ENCODE data around the gene DAAM1.
A peak's percentile ranks its signal among the peaks of the same experiment; 100 is the strongest.

DAAM1 gene

GRCh38 chr14:59228421-59228820 is 40.0 kb downstream of the DAAM1 start:
- no peak for DNase-seq

GRCh38 chr14:59229653-59230406 is 41.4 kb downstream of the DAAM1 start:
- DNase-seq: no peak

GRCh38 chr14:59236195-59236594 is 47.7 kb downstream of the DAAM1 start:
- DNase-seq: no peak

GRCh38 chr14:59238216-59238615 is 49.7 kb downstream of the DAAM1 start:
- no peak for DNase-seq

- DNase-seq: no peak
These were observed 50.6 kb downstream of the DAAM1 start for GRCh38 chr14:59239022-59239421.

GRCh38 chr14:59240356-59240755 is 51.9 kb downstream of the DAAM1 start:
- DNase-seq: no peak

- DNase-seq: no peak
These were observed 52.7 kb downstream of the DAAM1 start for GRCh38 chr14:59241121-59241520.

- DNase-seq: no peak
These were observed 54.7 kb downstream of the DAAM1 start for GRCh38 chr14:59243174-59243573.

GRCh38 chr14:59244581-59244980 is 56.1 kb downstream of the DAAM1 start:
- DNase-seq: peak; percentile 20

- no peak for DNase-seq
These were observed 57.4 kb downstream of the DAAM1 start for GRCh38 chr14:59245809-59246295.

- DNase-seq: no peak
These were observed 58.1 kb downstream of the DAAM1 start for GRCh38 chr14:59246566-59246965.

- DNase-seq: no peak
These were observed 59.5 kb downstream of the DAAM1 start for GRCh38 chr14:59247801-59248584.

GRCh38 chr14:59249029-59249428 is 60.6 kb downstream of the DAAM1 start:
- DNase-seq: no peak

- DNase-seq: no peak
These were observed 63.6 kb downstream of the DAAM1 start for GRCh38 chr14:59251811-59252771.

GRCh38 chr14:59252772-59253500 is 64.5 kb downstream of the DAAM1 start:
- no peak for DNase-seq

GRCh38 chr14:59253527-59253926 is 65.1 kb downstream of the DAAM1 start:
- no peak for DNase-seq

GRCh38 chr14:59254146-59254910 is 65.9 kb downstream of the DAAM1 start:
- peak; percentile 34 for DNase-seq

GRCh38 chr14:59254911-59255545 is 66.6 kb downstream of the DAAM1 start:
- DNase-seq: peak; percentile 44

GRCh38 chr14:59256331-59256730 is 67.9 kb downstream of the DAAM1 start:
- no peak for DNase-seq

GRCh38 chr14:59261334-59261733 is 72.9 kb downstream of the DAAM1 start:
- DNase-seq: no peak
